GM19463 (cell line): ENCODE results near the gene DUS2.
"Not testable (repeated sequence)": the region's sequence is repeated elsewhere in the genome, so short reads cannot be mapped to it uniquely, and the experiment has no call there.

ENCODE experiments used
- ATAC-seq: cut with Tn5 transposase; IDR thresholded peaks from one replicate; pipeline ENCODE4 v1.9.1; 2021; ENCODE audit warnings: mild to moderate bottlenecking, moderate library complexity; ENCODE audit not compliant: unreplicated experiment

The DUS2 gene

DNA sequence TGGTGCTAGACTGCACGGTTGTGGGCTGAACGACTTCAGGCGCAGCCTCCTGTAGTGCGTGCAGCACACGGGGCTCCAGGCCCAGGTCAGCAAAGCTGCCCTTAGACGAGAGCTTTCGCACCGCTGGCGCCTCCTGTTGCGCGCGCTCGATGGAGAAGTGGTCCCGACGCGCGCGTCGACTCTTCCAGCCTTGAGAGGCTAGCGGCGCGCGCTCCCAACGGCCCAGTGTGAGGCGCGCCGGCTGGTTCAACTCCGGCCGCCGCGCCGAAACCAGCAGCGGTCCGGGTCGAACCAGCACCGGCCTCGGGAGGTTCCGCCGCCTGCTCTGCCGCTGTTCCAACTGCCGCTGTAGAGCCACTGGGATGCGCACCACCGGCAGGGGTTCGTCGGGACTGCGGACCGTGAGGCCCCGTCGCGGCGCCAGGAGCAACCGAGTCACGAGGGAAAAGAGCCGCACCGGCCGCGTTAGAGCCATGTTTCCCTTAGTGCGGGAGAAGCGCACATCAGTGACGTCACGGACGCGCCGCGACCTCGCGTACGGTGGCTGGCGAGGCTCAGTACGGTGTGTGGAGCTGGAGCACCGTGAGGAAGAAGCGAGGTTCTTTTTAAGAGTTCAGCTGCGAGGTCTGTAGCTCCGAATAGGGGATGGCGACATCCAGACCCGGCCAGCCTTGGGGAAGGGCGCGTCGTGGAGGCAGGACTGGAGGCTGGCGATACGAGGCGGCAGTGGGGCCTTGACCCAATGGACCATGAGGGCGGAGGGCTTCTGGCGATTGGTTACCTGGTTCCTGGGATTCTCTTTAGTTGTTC, at the start of gene DUS2, which contains the start of gene DDX28:
Gene DUS2 (plus strand): TSS at position 557 of the 810 bp plus-strand sequence. CDS start 14,740 bp downstream, outside the sequence.
Gene DDX28 (minus strand): TSS at position 505 of the 810 bp plus-strand sequence. CDS start 30 bp downstream, at position 475.
- ATAC-seq: peak; percentile 81

- ATAC-seq: no peak
Observed at GRCh38 chr16:67975321-67976105, 47.6 kb upstream of the DUS2 start.

GRCh38 chr16:67976205-67976604, 46.9 kb upstream of the DUS2 start:
- no peak for ATAC-seq

DNA sequence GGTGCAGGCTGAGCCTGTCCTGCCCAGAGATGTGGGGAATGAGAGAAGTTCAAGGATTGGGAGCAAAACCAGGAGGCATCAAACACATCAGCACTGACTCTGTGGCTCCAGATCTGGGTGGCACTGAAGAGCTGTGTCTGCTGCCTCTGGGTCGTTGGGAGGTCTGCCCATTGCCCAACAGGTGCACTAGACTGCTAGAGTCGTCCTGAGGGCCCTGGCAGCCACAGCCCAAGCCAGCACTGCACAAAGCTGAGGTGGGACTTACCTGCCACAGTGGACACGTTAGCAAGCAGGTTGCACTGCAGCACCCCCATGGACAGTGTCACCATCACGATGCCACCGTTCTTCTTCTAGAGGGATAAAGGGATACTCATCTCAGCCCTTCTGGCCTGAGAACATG, 46.1 kb upstream of the DUS2 start:
- ATAC-seq: no peak

DNA sequence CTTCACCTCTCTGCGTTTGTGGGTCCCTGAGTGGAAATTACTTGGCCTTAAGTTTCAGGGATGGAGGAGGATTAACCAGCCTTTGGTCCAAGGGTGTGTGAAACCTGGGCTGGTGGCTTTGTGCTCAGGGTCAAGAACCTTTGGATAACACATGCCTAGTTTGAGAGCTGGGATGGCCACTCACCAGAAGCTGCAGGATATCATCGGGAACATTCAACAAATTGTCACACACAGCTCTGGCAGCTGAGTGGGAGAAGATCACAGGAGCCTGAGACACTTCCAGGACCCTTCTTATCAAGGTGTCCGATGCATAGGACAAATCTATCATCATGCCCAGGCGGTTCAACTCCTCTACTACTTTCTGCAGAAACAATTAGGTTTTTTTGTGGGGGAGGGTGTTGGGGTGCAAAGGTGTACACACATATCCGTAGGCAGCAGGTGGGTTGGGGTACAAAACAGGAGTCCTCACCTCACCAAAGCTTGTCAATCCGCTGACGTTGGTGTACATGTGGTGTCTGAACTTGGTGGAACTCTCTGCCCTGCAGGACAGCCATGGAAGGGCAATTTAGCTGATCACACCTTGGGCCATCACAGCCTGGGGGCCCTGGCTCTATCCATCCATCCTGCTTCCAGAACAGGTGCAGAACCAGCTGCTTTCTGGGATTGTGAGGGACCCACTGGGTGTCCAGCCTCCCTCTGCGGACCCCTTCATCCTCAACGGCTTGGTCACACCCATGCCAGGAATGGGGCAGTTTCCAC, 45.4 kb upstream of the DUS2 start:
- ATAC-seq: no peak

DNA sequence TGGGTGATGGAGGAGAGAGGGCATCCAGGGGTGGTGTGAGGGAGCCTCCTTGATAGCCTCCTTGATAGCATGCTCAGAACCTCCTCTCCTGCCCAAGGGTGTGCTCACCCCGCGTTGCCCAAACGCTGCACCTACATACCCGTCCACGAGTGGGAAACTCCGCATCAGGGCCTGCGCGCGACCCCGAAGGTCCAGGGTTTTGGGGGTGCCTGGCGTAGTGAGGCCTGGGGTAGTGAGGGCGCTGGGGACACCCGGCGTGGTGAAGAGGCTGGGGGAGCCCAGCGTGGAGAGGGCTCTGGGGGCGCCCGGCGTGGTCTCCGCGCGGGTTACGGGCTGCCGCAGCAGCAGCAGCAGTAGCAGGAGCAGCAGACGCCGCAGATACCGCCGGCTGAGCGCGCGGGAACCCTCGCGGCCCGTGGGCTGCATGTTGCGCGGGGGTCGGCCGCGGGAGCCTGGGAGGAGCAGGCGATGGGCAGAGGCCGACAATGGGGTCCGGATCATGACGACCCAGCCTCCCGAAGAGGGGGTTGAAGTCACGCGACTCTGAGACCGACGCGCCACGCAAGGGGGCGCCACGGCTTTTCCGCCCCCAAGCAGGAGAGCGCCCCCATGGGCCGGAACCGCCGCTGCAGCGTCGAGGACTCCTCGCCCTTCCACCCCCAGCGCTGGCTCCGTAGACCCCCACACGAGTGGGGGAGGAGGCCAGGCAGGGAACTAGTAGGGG, 43.0 kb upstream of the DUS2 start, which contains the start of gene DPEP3:
Gene DPEP3 (minus strand): TSS at position 545 of the 724 bp plus-strand sequence. CDS start 119 bp downstream, at position 426.
- no peak for ATAC-seq

DNA sequence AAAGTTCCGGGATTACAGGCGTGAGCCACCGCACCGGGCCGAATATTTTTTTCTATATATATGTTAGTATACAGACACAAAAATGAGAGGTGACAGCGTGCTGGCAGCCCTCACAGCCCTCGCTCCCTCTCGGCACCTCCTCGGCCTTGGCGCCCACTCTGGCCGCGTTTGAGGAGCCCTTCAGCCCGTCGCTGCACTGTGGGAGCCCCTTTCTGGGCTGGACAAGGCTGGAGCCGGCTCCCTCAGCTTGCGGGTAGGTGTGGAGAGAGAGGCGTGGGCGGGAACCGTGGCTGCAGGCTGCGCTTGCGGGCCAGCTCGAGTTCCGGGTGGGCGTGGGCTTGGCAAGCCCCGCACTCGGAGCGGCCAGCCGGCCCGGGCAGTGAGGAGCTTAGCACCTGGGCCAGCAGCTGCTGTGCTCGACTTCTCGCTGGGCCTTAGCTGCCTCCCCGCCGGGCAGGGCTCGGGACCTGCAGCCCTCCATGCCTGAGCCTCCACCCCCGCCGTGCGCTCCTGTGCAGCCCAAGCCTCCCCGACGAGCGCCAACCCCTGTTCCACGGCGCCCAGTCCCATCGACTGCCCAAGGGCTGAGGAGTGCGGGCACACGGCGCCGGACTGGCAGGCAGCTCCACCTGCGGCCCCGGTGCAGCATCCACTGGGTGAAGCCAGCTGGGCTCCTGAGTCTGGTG, 40.9 kb upstream of the DUS2 start:
- ATAC-seq: no peak

DNA sequence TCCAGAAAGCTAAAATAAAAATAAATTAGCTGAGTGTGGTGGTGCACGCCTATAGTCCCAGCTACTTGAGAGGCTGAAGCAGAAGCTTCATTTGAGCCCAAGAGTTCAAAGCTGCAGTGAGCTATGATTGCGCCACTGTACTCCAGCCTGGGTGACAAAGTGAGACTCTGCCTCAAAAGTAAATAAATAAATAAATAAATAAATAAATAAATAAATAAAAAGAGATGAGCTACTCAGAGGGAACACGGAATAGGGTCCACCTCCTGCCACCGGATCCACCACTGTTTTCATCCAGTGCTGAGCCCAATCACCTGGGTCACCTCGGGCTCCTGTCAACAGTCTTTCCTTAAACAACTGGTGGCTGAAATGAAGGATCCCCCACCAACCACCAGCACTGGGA, 36.1 kb upstream of the DUS2 start:
- ATAC-seq: no peak

- no peak for ATAC-seq
Observed at GRCh38 chr16:67987460-67988160, 35.5 kb upstream of the DUS2 start.

GRCh38 chr16:67988675-67989074, 34.4 kb upstream of the DUS2 start:
- no peak for ATAC-seq

GRCh38 chr16:67989322-67990017, 33.6 kb upstream of the DUS2 start:
- no peak for ATAC-seq

- no peak for ATAC-seq
Observed at GRCh38 chr16:67990018-67990386, 33.1 kb upstream of the DUS2 start.

- no peak for ATAC-seq
Observed at GRCh38 chr16:67992661-67993206, 30.4 kb upstream of the DUS2 start.

GRCh38 chr16:67993207-67994039, 29.7 kb upstream of the DUS2 start:
- peak; percentile 74 for ATAC-seq

GRCh38 chr16:67994040-67994408, 29.1 kb upstream of the DUS2 start:
- ATAC-seq: not testable (repeated sequence)

GRCh38 chr16:67995423-67995822, 27.7 kb upstream of the DUS2 start:
- ATAC-seq: no peak

DNA sequence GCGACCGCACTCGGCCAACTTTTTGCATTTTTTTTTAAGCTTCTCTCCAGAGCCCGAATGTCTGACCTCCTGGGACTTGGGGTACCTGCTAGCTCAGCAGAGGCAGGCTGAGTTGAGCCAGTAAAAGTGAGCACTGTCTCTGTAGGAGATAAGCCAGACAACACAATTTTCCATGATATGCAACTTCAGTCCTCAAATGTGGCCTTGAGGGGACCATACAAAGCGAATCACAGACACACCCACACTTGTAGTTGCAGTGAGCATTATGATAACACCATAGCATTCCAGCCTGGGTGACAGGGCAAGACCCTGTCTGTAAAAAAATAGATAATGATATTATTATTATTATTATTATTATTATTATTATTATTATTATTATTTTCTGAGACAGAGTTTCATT, 26.4 kb upstream of the DUS2 start:
- ATAC-seq: no peak
